NCI-H2081 (cell line): ENCODE measurements around the gene IL1RAPL2.
"Not testable (repeated sequence)": the region's sequence is repeated elsewhere in the genome, so short reads cannot be mapped to it uniquely, and the experiment has no call there.

Experiments used
- DNase-seq, 2 experiments: peaks; one replicate each; lab custom pipeline; 2025; lab: John Stamatoyannopoulos, UW

Gene IL1RAPL2

DNA sequence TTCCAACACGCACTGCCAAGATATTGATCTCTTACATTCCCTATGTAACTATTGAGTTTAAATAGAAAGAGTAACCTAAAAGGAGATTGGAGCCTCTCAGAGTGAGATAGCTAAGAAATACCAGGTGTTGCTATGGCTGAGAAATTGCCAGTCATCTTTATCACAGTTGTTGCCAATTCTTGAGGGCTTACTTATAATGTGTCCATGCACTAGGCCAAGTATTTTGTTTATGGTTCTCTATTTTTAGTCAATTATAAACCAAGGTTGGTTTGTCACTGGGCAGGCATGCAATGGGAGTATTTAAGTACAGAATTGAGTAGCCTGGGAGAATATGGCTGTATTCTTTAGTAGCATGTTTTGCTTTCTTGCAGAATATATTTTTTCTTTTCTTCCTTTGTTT, 452.9 kb downstream of the IL1RAPL2 start:
- no peak for DNase-seq

DNA sequence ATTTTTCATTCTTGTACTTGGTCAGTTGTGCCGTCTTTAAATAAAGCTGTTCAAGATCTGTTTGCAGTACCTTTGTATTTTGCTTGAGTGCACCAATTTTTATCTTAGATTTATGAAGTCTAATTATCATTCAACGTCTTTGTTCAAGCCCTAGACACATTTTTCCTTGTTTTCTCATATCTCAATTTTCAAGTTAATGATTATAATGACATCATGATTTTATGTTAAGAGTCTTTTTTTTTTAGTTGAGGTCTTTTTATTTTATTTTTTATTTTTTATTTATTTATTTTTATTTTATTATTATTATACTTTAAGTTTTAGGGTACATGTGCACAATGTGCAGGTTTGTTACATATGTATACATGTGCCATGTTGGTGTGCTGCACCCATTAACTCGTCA, 463.0 kb downstream of the IL1RAPL2 start:
- DNase-seq: not testable (repeated sequence)

DNA sequence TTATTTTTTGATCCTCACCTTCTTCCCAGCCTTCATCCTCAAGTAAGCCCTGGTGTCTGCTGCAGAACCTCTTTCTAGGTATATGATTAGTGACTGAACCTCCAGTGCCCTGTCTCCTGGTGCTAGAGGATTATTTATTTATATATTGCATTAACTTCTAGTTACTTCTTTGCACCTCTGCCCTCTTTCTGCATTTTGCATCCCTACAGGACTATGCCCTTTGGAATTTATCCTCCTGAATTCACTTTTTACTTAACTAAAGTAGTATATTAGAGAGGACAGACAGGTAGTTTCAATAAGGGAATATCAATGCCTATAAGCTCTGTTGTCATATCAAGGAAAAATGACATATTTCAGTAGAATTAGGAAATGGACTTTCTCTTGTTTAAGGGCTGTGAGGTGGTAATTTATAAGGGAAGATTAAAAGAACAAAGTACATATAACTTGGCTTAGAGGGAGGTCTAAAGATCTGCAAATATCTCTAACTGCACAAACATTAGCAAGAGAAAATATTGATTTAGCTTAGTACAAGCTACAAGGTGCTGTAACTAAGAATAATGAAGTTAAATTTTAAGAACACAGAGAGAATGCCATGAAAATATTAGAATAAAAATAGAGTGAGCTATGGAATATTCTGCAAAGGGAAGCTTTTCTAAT, 472.8 kb downstream of the IL1RAPL2 start:
- DNase-seq: no peak

DNA sequence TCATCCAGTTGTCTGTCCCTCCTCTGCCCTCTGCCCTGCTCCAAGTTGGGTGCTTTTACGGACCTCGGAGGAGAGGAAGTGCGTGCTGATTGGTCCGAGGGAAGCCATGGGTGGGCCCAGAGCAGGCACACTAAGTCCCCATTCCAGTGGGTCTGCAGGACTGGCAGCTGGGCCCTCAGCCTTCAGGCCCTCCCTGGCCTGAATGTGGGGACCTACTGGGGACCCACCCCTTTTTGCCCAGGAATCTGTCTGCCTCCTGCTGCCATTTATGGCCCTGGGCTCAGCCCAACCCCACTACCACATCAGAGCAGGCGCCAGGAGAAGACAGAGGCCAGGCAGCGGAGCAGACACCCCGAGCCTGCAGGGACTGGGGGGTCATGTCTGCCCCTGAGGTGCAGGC, 484.9 kb downstream of the IL1RAPL2 start:
- no peak for DNase-seq

DNA sequence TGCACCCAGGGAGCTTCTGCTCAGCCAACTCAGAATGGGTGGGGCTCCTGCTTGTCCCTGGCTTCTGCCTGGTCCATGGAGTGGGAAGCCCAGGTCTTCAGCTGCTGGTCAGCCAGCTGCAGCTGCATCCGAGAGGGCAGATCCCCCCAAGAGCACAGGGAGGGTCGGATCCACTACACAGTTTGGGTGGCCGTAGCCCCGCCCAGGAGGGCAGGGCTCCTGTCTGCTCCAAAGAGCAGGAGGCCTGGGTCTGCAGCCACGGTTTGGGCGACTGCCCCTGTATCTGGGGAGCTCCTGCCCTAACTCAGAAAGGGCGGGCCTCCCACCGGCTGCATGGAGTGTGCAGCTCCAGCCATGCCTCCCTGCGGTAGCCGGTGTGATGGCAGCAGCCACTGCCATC, 485.4 kb downstream of the IL1RAPL2 start:
- DNase-seq: no peak

DNA sequence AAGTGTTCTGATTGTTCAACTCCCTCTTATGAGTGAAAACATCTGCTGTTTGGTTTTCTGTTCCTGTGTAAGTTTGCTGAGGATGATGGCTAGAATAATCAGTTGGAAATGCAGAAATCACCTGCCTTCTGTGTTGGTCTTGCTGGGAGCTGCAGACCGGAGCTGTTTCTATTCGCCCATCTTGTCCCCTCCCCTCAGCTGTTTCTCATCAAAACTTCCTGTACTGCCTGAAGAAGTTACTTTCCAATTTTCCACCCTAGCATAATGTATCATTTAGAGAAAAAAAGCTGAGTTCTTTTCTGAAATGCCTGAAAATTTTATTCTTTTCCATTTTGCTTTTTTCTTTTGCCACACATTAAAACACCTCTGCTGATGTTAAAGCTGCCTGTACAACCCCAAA, 486.9 kb downstream of the IL1RAPL2 start:
- DNase-seq: no peak

DNA sequence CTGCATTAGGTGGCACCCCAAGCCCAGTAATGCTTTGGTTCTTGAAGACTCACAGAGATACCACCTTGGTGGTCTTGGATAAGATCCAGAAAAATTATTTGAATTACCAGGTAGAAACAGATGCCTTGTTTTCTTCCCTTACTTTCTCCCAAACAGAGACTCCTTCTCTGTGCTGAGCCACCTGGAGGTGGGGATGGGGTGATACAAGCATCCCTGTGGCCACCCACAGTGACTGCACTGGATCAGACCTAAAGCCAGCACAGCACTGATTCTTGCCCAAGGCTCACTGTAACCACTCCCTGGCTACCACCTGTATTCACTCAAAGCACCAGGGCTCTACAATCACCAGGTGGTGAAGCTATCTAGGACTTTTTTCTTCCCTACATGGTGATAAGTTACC, 497.7 kb downstream of the IL1RAPL2 start:
- DNase-seq: no peak

DNA sequence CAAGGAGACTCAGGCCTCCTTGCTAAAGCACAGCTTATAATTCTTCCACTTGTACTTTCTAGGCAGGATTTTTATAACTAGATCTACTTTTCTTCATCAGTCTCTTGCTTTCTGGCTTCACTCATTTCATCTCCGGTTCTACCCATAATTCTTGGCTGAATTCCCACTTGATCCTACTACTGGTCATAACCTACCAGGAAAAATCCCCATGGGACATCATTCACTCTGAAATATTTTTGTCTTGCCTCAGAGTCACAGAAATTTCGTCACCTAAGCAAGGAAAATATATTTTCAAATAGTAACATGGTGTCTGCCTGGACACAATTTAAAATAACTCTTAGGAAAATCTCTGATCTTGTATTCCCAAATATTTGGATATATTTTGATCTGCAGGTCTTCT, 532.2 kb downstream of the IL1RAPL2 start:
- no peak for DNase-seq

DNA sequence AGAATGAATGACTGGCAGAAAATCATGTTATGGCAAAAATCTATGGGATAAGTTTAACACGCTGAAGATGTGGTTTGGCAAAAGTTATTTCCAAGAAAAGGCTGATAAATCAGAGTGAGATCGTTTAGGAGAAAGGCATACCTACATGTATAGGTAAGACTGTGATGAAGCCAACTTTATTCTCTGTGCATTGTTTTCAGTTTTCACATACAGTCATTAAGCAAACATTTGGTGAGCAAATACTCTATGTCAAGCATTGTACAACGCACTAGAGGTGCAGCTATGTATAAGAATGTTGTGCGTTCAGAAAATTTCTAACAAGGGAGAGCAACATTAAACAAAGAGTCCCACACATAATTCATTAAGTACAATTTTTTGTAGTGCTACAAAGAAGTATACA, 532.8 kb downstream of the IL1RAPL2 start:
- no peak for DNase-seq

DNA sequence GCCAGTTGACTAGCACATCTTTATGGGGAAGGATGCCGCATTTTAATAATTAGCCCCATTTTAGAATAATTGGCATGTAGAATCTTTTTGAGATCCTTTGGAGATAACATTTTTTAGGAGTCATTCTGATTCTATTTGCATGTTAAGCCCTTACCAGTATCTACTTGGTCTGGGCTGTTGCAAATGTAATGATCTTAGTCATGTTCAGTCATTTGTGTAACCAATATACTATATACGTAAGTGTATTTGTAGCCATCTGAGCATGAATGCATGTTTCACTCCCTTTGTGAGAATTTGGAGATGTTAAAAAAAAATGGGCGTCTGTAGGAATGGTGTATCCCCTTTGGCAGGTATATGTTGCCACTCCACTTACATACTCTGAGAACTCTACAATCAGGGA, 535.4 kb downstream of the IL1RAPL2 start:
- DNase-seq: no peak

DNA sequence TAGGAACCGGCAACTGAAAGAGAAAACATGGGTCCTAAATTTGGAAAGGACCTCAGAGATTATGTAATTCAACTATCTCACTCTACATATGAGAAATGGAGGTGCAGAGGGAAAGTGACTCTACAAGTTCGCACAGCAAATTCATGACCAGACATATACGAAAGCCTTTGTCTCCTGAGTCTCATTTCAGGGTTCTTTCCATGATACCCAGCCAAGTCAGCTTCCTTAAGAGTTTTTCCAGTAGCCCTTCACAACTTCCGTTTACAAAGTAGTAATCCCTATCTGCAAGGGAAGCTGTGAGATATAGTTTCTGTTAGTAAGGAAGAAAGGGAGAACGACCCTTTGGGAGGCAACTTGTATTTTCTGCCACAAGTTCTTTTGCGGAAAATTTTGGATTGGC, 543.9 kb downstream of the IL1RAPL2 start:
- no peak for DNase-seq

DNA sequence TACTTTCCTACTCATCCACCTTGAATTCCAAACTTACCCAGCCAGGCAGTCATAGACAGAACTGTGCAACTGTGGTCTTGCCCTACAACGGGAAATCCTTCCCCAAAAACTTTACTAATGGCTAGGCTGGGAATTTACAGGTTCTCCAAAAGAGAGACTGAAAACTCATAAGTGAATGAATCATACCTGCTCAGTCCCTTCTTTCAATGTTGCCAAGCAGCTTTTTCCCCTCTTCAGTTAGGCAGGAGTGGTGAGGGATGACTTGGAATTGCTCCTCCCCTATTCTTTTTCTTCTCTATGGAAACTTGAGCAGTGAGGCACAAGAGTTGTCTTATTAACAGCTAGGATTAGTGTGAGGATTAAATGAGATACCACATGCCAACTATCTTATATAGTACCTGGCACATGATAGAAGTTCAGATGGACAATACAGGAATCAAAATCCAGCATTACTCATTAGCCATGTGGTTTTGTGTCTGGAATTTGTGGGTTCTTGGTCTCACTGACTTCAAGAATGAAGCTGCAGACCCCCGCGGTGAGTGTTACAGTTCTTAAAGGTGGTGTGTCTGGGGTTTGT, 548.6 kb downstream of the IL1RAPL2 start:
- DNase-seq: no peak

DNA sequence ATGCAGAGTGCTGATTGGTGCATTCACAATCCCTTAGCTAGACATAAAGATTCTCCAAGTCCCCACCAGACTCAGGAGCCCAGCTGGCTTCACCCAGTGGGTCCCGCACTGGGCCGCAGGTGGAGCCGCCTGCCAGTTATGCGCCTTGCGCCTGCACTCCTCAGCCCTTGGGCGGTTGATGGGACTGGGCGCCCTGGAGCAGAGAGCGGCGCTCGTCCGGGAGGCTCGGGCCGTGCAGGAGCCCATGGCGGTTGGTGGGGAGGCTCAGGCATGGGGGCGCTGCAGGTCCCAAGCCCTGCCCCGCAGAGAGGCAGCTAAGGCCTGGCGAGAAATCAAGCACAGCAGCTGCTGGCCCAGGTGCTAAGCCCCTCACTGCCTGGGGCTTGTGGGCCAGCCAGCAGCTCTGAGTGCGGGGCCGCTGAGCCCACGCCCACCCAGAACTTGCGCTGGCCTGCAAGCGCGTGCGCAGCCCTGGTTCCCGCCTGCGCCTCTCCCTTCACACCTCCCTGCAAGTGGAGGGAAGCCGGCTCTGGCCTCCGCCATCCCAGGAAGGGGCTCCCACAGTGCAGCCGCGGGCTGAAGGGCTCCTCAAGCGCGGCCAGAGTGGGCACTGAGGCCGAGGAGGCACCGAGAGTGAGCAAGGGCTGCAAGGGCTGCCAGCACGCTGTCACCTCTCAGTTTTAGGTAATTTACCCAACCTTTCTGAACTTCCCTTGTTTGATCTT, 549.8 kb downstream of the IL1RAPL2 start:
- not testable (repeated sequence) for DNase-seq

DNA sequence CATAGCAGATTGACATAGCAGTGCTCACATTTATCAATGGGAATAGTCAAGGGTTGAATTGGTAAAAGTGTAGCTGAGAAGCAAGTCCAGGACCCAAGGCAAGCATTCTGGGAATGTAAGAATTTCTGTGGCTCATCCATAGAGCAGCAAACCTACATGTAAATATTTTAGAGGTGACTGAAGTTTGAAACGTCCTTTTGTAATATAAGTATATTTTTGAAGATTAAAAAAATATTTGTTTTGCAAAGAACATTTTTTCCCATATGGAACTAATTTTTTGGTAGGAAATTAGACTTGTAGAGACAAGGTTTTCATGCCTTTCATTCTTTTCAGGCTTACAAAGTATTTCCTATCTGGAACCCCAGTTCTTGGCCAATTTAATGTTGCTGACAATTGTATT, 550.5 kb downstream of the IL1RAPL2 start:
- DNase-seq: no peak

DNA sequence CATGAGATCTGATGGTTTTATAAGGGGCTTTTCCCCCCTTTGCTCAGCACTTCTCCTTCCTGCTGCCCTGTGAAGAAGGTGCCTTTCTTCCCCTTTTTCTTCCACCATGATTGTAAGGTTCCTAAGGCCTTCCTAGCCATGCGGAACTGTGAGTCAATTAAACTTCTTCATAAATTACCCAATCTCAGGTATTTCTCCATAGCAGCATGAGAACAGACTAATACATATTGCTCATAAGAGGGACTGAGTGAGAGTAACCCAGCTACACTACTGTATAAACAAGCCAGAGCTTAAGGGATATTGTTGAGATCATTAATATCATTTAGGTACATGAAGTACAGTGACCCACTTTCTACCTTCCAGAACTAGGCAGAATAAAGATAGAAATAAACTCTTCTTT, 551.6 kb downstream of the IL1RAPL2 start:
- DNase-seq: no peak

DNA sequence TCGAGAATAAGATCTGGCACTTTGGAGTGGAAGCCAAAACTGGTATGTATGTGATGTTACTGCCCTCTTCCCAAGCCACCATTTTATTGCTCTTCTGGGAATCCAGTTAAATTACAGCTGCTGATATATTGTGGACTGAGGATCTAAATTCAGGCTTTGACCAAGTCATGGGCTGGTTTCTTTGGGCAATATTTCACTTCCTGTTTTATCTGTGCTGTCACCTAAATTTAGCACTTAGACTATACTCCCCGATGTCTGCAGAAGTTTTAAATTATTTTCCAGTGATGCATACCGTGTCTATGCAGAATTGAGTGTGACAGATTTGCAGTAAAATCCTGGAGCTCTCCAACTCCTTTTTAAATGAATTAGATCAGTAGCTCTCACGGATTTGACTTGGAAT, 554.5 kb downstream of the IL1RAPL2 start:
- DNase-seq: no peak

DNA sequence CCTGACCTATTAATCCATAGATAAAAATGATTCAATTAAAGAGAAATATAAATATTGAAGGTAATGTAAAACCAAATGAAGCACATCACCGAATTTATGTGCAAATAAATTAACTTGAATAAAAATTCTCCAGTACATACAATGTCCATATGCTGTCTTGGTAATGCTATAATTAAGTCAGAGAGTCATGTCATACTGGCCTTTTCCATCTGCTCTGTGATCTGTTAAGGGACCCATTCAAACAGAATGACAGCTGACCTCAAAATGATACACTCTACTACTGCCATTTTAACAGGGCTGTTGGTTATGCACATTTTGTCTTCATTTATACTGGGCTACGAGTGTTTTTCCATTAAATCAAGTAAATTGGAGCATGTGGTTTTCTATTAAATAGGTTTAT, 555.2 kb downstream of the IL1RAPL2 start:
- DNase-seq: no peak

DNA sequence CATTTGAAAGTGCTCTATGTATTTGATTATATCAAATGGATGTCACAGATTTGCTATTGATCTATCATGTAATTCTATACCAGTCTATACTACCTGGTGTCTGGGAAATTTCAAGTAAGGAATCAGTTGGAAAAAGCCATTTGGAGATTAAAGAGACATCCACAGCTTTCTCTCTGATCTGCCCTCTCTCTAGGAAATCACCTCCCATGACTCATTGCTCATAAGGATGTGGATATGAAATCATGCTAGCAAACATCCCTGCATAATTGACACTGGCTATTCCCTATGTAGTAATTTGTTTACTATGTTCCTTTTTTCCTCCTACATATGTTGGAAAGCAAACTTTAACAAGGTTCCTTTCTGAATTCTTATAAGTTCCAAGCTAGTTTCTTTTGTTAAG, 560.2 kb downstream of the IL1RAPL2 start:
- no peak for DNase-seq

DNA sequence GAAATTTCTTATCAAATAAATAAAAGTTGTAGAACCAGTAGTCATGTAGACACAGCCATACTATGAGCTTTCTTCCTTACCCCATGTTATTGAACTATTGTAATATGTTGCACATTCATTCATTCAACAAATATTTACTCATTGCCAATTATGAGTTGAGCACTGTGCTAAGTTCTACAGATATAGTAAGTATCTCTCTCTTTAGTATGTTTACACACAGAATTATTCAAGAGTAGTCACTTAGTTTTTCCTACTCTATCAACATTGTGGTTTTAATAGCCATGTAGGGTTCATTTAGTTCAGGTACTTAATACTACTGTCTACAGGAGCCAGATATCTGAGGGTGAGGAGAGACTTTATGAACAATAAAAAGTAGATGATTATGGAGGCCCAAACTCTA, 568.3 kb downstream of the IL1RAPL2 start:
- DNase-seq: no peak

DNA sequence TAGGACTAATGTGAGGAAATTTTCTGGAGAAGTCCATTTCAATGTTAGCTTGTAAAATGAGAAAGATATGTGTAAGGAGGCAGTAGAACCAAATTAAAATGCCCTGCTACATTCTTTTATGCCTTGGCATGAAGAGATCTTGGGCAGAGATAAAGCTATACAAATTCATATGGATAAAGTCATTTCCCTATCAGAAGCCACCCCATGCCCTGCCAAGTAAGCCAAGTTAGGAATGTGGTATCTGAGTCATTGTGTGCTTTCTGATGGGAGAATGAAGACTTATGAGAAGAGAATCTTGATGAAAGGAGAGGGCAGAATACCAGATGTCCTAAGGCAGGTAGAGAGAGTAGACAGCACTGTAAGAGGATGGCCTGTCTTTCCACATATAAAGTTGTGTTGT, 570.8 kb downstream of the IL1RAPL2 start:
- DNase-seq: no peak

DNA sequence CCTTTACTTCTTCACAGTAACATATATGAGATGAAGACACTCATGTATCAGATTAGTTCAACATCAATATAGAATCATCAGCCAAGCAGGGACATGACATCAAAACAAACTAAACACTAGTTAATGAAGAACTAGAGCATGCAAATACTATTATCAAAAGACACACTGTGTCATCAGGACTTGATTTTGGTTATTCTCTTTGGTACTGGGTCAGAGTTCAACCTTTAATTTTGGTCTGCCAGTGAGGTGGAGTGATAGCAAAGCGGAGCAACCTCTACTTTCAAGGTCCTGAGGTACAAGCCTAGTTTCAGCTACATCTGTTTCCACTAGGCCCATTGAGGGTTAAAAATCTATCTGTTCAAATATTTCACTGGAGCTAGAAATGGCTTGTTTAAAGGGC, 584.0 kb downstream of the IL1RAPL2 start:
- no peak for DNase-seq

DNA sequence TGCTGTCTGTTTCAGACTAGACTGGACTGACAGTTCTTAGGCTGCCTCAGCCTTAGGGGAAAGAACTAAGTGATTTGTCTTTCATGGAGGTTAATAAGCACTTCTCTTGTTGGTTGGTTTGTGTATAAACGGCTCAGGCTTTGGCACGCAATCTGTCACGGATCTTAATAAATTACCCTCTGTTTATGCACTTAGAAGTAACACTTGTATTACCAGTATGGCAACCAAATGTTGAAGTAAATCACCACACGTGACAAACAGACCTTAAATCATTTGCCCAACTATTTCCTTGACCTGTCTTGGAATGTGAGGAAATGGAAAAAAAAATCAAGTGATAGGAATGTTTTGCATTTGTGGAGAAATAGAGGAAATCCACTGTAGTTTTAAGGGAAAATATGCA, 584.6 kb downstream of the IL1RAPL2 start:
- no peak for DNase-seq

DNA sequence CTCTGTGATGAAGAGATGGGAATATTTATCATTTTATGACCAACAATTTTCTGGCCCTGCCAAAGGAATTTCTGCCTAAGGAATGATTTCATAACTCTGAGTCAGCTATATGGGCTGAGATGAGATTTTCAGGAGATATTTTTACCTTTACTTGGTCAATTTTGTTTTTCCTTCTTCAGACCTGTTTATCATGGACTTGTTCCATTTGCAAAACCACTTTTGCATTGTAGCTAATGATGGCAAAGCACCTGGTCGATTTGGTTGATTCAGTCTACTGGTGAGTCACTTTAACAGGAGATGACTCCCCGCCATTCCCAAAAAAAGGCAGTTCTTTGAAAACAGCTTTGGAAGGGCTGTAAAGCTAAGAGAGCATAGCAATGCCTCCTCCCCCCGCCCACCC, 601.2 kb downstream of the IL1RAPL2 start:
- no peak for DNase-seq

DNA sequence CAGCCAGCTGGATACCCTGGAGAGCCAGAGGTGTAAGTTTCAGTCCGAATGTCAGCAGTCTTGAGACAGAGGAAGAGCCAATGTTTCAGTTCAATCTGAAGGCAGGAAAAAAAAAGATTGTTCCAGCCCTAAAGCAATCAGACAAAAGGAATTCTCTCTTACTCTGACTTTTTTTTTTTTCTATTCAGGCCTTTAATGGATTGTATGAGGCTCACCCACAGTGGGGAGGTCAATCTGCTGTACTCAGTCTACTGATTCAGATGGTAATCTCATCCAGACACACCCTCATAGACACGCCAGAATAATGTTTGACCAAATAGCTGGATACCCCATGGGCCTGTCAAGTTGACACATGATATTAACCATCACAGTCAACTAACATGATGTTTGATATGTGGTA, 602.6 kb downstream of the IL1RAPL2 start:
- no peak for DNase-seq
